Right kidney (tissue), 9 donors: ENCODE measurements around the gene DEFB125.
A peak's percentile ranks its signal among the peaks of the same experiment; 100 is the strongest.
"Not testable (repeated sequence)": the region's sequence is repeated elsewhere in the genome, so short reads cannot be mapped to it uniquely, and the experiment has no call there.

Experiments
- DNase-seq: peaks from one replicate; pipeline ENCODE4 v3.0.0-alpha.2; 2016
- long read RNA-seq, 8 donors: transcript quantifications; one replicate each; lab custom pipeline, GENCODE V29; 2026

Gene DEFB125
- long read RNA-seq, donor 1: 0 reads
- long read RNA-seq, donor 2: 0 reads
- long read RNA-seq, donor 3: 0 reads
- long read RNA-seq, donor 4: 0 reads
- long read RNA-seq, donor 5: 0 reads
- long read RNA-seq, donor 6: 0 reads
- long read RNA-seq, donor 7: 0 reads
- long read RNA-seq, donor 8: 0 reads

- no peak for DNase-seq
Observed at GRCh38 chr20:87401-87800, at the start of gene DEFB125. DEFB125 (plus strand) TSS chr20:87672; CDS start chr20:87710, 38 bp downstream.

DNA sequence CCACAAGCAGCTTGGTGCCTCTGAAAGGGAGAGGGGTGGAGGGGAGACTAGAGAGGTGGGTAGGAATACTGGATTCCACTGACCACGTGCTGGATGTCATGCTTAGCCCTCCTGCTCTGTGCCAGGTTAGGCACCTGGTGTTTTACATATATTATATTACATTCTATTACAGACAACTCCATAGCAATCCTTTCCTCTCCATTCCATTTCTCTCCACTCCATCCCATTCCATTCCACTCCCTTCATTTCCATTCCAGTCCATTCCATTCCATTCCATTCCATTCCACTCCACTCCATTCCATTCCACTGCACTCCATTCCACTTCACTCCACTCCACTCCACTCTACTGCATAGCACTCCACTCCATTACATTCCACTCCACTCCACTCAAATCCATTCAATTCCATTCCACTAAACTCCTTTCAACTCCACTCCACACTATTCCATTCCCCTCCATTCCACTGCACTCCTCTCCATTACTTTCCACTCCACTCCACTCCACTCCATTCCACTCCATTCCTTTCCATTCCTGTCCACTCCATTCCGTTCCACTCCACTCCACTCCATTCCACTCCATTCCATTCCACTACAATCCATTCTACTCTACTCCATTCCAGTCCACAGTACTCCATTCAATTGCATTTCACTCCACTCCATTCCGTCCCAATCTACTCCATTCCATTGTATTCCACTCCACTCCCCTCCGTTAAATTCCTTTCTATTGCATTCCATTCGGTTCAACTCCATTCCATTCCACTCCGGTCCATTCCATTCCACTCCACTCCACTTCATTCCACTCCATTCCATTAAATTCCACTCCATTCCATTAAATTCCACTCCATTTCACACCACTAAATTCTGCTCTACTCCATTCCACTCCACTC, 27.2 kb upstream of the DEFB125 start:
- peak; percentile 1 for DNase-seq

GRCh38 chr20:61230-61629, 26.2 kb upstream of the DEFB125 start:
- DNase-seq: no peak

- DNase-seq: no peak
Observed at GRCh38 chr20:61757-62156, 25.7 kb upstream of the DEFB125 start.

- no peak for DNase-seq
Observed at GRCh38 chr20:62487-62886, 25.0 kb upstream of the DEFB125 start.

- DNase-seq: no peak
Observed at GRCh38 chr20:64026-64603, 23.4 kb upstream of the DEFB125 start.

- no peak for DNase-seq
Observed at GRCh38 chr20:64766-65322, 22.6 kb upstream of the DEFB125 start.

- DNase-seq: no peak
Observed at GRCh38 chr20:77231-77630, 10.2 kb upstream of the DEFB125 start.

DNA sequence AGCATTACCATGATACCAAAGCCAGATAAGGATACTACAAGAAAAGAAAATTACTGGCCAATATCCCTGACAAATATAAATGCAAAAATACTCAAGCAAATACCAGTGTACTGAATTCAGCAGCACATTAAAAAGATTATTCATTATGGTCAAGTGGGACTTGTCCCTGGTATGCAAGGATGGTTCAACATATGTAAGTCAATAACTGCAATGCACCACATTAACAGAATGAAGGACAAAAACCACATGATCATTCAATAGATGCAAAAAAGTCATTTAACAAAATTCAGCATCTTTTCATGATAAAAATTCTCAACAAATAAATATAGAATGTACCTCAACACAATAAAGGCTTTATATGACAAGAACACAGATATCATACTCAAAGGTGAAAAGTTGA, 9.1 kb upstream of the DEFB125 start:
- no peak for DNase-seq

GRCh38 chr20:79565-79964, 7.9 kb upstream of the DEFB125 start:
- DNase-seq: no peak

GRCh38 chr20:90651-91050, 3.2 kb downstream of the DEFB125 start:
- no peak for DNase-seq

DNA sequence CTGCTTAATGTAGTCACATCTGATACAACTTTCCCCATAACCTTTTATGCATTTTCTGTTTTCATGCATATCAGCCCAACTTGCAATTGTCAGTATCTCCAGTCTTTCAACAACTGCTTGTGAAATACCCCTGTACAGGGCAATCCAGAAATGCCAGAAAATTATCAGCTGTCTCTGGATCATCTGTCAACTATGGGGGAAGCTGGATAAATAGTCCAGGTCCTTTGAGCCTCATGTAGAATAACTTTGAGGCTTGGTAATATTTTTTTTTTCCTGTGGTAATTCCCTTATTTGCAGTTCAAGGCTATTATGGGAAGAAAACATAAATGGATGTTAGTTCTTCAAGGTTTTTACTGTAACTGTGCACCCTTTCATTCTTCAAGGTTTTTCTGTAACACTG, 6.2 kb downstream of the DEFB125 start:
- no peak for DNase-seq

DNA sequence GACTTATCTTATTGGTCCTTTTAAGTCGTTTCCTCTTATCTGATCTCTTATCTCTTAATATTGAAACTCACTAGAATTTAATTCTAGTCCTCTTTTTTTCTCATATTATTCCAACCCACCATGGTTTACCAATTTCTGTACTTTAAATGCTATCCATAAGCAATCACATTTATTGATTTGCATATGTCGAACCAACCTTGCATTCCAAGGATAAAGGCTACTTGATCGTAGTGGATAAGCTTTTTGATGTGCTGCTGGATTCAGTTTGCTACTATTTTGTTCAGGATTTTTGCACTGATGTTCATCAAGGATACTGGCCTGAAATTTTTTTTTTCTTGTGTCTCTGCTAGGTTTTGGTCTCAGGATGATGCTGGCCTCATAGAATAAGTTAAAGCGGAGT, 7.7 kb downstream of the DEFB125 start:
- DNase-seq: no peak

GRCh38 chr20:97691-98090, 10.2 kb downstream of the DEFB125 start:
- DNase-seq: not testable (repeated sequence)

DNA sequence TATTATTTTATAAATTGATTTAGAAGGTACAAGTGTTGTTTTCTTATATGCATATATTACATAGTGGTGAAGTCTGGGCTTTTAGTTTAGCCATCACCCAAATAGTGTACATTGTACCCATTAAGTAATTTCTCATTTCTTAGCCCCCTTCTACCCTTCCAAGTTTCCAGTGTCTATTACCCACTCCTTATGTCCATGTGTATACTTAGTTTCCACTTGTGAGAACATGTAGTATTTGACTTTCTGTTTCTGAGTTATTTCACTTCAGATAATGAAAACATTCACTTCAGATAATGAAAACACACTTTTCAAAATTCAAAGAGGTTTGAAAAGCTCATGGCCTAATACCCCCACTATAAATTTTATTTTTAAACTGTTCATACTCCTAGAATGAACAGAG, 14.5 kb downstream of the DEFB125 start:
- no peak for DNase-seq

GRCh38 chr20:103456-103855, 16.0 kb downstream of the DEFB125 start:
- DNase-seq: no peak

DNA sequence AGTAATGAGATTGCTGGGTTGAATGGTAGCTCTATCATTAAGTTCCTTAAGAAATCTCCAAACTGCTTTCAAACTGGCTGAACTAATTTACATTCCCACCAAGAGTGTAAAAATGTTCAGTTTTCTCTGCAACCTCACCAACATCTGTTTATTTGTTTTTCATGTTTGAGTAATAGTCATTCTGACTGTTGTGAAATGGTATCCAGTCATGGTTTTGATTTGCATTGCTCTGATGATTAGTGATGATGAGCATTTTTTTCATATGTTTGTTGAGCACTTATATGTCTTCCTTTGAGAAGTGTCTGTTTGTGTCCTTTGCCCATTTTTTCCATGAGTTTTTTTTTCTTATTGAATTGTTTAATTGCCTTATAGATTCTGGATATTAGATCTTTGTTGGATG, 24.9 kb downstream of the DEFB125 start:
- no peak for DNase-seq

GRCh38 chr20:117518-117917, 30.0 kb downstream of the DEFB125 start:
- DNase-seq: no peak

- DNase-seq: not testable (repeated sequence)
Observed at GRCh38 chr20:129786-130323, 42.4 kb downstream of the DEFB125 start.

DNA sequence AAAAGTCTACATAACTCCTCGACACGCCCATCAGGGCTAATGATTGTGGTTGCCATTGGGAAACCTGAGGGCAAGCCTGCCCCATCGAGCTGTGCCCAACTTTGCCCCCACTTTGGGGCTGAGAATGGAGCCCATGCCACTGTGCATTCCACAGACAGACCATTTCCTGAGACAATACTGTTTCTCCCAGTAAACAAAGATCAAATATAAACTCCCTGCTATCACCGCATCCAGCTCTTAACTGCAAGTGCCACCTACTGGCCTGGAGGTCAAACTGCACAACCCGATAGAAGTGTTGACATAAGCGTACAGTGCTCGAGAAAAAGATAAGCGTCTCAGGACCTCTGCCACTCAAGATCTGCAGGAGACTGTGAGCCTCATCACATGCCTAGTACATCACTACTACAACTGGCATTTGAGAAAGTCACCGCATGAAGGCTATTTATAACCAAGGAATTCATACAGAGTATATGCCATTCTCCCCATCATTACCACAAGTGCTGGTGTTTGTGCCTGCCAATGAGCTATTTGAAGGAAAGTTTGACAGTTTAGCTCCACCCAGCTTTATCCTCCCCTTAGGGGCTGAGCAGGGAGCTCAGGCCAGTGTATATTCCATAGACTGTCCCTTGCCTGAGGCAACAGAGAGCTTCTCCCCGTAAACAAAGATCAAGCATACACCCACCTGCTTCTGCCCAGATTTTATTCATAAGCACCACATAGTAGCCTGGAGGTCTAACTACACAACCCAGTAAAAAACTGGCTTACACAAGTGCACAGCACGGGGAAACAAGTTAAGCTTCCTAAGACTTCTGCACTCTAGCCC, 50.4 kb downstream of the DEFB125 start:
- DNase-seq: no peak

GRCh38 chr20:142290-142689, 54.8 kb downstream of the DEFB125 start, which contains the start of gene DEFB126:
DEFB126 (plus strand) TSS chr20:142590; CDS start chr20:142629, 39 bp downstream.
- no peak for DNase-seq

DNA sequence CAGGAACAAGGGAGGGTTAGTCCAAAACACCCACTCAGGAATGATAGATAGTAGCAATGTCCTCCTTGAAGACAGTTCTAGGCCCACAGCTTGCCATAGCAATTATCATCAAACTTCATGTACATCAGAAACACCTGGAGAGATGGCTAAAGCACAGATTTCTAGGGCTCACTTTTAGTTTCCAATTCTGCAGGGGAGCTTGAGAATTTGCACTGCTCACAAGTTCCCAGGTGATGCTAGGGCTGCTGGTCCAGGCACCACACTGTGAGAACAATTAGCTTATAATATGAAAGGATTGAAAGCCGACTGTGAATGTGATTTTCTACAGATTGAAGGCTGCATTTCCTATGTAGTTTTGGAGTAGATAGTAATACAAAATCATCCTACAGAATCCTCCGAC, 58.4 kb downstream of the DEFB125 start:
- DNase-seq: no peak
